Suprapubic skin (tissue), 3 donors: Measurements from ENCODE around the gene CLMP.

ENCODE experiments used
- EP300 ChIP-seq: sonication (generic); formaldehyde crosslinking; IDR thresholded peaks from one replicate; pipeline ENCODE4 v1.6.1; 2017; ENCODE audit warnings: antibody characterized with exemption
- TF ChIP-seq, protein P1 (sequence below), 2 donors: fragments of 200-600 bp in 1 of 2; fragments of 450-650 bp in 1 of 2; sonication (generic) in 1 of 2; IDR thresholded peaks; one replicate each; pipeline ENCODE4 v1.5.1; 2016 to 2019; ENCODE audit warnings: antibody characterized with exemption in 2 of 2, mild to moderate bottlenecking in 1 of 2, moderate library complexity in 1 of 2

- TF ChIP-seq, protein P1, sequence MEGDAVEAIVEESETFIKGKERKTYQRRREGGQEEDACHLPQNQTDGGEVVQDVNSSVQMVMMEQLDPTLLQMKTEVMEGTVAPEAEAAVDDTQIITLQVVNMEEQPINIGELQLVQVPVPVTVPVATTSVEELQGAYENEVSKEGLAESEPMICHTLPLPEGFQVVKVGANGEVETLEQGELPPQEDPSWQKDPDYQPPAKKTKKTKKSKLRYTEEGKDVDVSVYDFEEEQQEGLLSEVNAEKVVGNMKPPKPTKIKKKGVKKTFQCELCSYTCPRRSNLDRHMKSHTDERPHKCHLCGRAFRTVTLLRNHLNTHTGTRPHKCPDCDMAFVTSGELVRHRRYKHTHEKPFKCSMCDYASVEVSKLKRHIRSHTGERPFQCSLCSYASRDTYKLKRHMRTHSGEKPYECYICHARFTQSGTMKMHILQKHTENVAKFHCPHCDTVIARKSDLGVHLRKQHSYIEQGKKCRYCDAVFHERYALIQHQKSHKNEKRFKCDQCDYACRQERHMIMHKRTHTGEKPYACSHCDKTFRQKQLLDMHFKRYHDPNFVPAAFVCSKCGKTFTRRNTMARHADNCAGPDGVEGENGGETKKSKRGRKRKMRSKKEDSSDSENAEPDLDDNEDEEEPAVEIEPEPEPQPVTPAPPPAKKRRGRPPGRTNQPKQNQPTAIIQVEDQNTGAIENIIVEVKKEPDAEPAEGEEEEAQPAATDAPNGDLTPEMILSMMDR (IDR thresholded peaks at IDR 0.05): no peak
- no peak for TF ChIP-seq EP300
Measured at GRCh38 chr11:123186286-123186685, 8.8 kb downstream of the CLMP start.
